ENCODE measurements around the gene SPATA6L. TPM values are rescaled to one million over a fixed set of nuclear protein-coding genes. Genes with fewer than 3 reads are reported as not detected.
A peak's percentile ranks its signal among the peaks of the same experiment; 100 is the strongest.

SPATA6L gene
- total RNA-seq, 4 donors from 2014 or later: 14.3 to 21.0 (median 16.9) TPM

DNA sequence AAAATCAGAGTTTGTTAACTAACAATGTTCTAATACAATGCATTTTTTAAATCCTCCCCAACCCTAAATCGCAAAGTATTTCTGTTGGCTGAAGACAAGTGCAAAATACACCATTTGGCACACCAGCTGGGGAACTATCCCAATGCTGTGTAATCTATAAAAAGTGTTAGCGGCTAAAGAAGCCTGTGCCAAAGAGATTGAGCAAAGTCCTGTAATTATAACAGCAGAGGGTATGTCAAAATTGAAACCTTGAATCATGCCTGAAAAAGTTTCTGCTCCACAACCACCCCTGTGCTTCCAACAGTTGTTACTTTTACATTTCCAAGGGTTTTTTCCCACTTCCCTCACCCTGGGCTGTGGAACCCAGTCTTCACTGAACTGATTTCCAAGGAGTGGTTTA is 87.3 kb downstream of the SPATA6L start:
- TF ChIP-seq, protein P1, sequence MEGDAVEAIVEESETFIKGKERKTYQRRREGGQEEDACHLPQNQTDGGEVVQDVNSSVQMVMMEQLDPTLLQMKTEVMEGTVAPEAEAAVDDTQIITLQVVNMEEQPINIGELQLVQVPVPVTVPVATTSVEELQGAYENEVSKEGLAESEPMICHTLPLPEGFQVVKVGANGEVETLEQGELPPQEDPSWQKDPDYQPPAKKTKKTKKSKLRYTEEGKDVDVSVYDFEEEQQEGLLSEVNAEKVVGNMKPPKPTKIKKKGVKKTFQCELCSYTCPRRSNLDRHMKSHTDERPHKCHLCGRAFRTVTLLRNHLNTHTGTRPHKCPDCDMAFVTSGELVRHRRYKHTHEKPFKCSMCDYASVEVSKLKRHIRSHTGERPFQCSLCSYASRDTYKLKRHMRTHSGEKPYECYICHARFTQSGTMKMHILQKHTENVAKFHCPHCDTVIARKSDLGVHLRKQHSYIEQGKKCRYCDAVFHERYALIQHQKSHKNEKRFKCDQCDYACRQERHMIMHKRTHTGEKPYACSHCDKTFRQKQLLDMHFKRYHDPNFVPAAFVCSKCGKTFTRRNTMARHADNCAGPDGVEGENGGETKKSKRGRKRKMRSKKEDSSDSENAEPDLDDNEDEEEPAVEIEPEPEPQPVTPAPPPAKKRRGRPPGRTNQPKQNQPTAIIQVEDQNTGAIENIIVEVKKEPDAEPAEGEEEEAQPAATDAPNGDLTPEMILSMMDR (IDR thresholded peaks at IDR 0.05): no peak
- peak in 1 of 2 donors; percentile 12 for TF ChIP-seq POLR2A (IDR thresholded peaks at IDR 0.05)
- intact Hi-C loops (cut with DNase I): no loop called here
- H3K4me3 ChIP-seq (replicated peaks in 1 of 3): no peak overlapping the region
- no peak for DNase-seq
- no peaks in the 10 kb centered on the region for H3K27me3 ChIP-seq
- no peaks in the 10 kb centered on the region for H3K9me3 ChIP-seq
- peak overlapping the region; percentile 91 to 96 (median 95) for H3K27ac ChIP-seq
- peaks cover 3 to 15% of the 10 kb centered on the region in 2 donors for H3K36me3 ChIP-seq
- H3K4me1 ChIP-seq: peaks cover 52 to 71% of the 10 kb centered on the region in 2 donors
- 68 to 75% methylated on average over 2 of the region's 2 CpGs for WGBS, 2 donors

GRCh38 chr9:4576448-4576847 is 89.8 kb downstream of the SPATA6L start:
- H3K4me1 ChIP-seq: peaks cover 57 to 70% of the 10 kb centered on the region in 2 donors
- intact Hi-C loops (cut with DNase I): no loop called here
- WGBS, 2 donors: 93 to 94% methylated on average over 8 of the region's 8 CpGs
- H3K27ac ChIP-seq: peak overlapping the region in 2 of 3 donors; percentile 46 to 90
- H3K4me3 ChIP-seq (replicated peaks in 1 of 3): no peak overlapping the region
- peaks cover 3 to 8% of the 10 kb centered on the region in 2 donors for H3K36me3 ChIP-seq
- TF ChIP-seq POLR2A (IDR thresholded peaks at IDR 0.05): no peak
- TF ChIP-seq, protein P1 (IDR thresholded peaks at IDR 0.05): no peak
- H3K9me3 ChIP-seq: no peaks in the 10 kb centered on the region
- no peak for DNase-seq
- no peaks in the 10 kb centered on the region for H3K27me3 ChIP-seq

GRCh38 chr9:4575997-4576396 is 90.3 kb downstream of the SPATA6L start:
- H3K9me3 ChIP-seq: no peaks in the 10 kb centered on the region

DNA sequence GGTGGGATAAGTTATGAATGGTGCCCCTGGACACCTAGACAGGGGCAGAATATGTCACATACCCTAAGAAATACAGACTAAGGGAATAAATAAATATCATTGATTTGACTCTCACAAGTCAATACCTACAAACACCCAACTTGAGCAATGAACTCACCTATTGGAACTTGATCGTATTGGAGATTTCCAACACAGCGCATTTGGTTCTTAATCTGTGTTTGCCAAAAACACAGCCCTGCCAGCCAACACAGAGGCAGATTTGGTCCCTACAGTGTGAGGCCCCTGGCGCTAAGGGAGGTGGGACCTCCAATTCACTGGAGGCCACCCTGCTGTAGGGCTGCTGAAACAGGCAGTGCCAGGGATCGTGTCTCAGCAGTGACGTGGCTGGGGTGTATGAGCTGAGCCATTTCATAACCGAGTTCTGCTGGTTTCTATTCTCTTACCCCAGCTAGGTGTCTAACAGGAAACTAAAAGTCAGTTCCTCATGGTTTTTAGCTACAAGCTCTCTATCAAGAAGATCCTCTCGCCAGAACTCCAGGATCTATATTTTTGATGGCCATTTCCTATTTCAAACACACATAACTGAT is 91.5 kb downstream of the SPATA6L start:
- Histone ChIP-seq H3K4me1 (peaks cover 42 to 56% of the 10 kb centered on the region in 2 donors), H3K27ac (peak overlapping the region; percentile 80 to 95 (median 90)), H3K9me3 (no peaks in the 10 kb centered on the region), H3K27me3 (no peaks in the 10 kb centered on the region), H3K4me3 (replicated peaks in 1 of 3) (no peak overlapping the region), H3K36me3 (peaks cover 3 to 8% of the 10 kb centered on the region in 2 donors)
- TF ChIP-seq, protein P1 (IDR thresholded peaks at IDR 0.05): no peak
- no peak for TF ChIP-seq POLR2A (IDR thresholded peaks at IDR 0.05)
- 92 to 97% methylated on average over 7 of the region's 7 CpGs for WGBS, 2 donors
- DNase-seq: no peak
- intact Hi-C loops (cut with DNase I): no loop called here

More at GRCh38 chr9:4575997-4576396, 90.3 kb downstream of the SPATA6L start:
- intact Hi-C loops (cut with DNase I): no loop called here
- 85 to 94% methylated on average over 8 of the region's 8 CpGs for WGBS, 2 donors
- Histone ChIP-seq H3K4me3 (replicated peaks in 1 of 3) (no peak overlapping the region), H3K27me3 (no peaks in the 10 kb centered on the region), H3K27ac (peak overlapping the region in 2 of 3 donors; percentile 46 to 90), H3K4me1 (peaks cover 53 to 69% of the 10 kb centered on the region in 2 donors), H3K36me3 (peaks cover 3 to 8% of the 10 kb centered on the region in 2 donors)
- no peak for DNase-seq
- TF ChIP-seq POLR2A (IDR thresholded peaks at IDR 0.05): no peak
- TF ChIP-seq, protein P1 (IDR thresholded peaks at IDR 0.05): no peak

DNA sequence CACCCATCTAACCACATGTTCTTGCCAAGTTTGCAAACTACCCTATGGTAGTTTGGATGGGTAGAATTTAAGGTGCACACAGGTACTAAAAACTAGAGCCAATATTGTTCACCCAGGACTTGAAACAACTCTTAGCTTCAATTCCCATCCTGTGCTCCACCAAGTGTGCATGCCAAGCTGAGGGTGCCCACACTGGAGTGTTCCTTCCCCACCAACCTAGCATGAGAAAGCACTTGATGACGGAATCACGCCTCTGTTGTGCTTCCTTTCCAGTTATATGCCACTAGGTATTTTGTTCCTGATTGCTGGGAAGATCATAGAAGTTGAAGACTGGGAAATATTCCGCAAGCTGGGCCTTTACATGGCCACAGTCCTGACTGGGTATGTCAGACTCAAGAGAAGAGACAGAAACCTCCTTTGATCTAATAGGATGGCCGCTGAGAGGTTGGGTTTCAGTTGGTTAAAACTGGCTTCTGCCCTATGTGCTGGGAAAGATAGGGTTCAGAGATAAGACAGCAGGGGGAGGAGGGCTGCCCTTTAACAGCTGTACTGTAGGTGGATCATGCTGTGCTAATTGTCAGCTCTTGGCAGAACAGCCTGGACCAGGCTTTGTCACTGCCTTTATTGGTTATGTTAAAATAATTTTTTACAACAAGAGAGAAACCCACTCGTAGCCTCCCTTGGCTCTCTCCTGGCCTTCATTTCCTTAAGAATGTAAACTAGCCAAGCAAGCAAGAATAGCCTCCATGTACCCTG is 92.5 kb downstream of the SPATA6L start:
- DNase-seq: peak; percentile 93
- H3K4me3 ChIP-seq (replicated peaks in 1 of 3): no peak overlapping the region
- H3K36me3 ChIP-seq: peaks cover 3 to 8% of the 10 kb centered on the region in 2 donors
- H3K27me3 ChIP-seq: no peaks in the 10 kb centered on the region
- H3K27ac ChIP-seq: peak overlapping the region; percentile 80 to 95 (median 90)
- H3K4me1 ChIP-seq: peaks cover 34 to 48% of the 10 kb centered on the region in 2 donors
- TF ChIP-seq, protein P1 (IDR thresholded peaks at IDR 0.05): peak in 1 of 6 experiments; percentile 5
- peak in 1 of 2 donors; percentile 40 for TF ChIP-seq POLR2A (IDR thresholded peaks at IDR 0.05)
- H3K9me3 ChIP-seq: no peaks in the 10 kb centered on the region
- 35 to 42% methylated on average over 5 of the region's 5 CpGs for whole genome bisulfite sequencing, 2 donors
- intact Hi-C loops (cut with DNase I): no loop called here

All from thyroid gland (tissue), 4 donors.